Stimulated activated CD4-positive, alpha-beta T cell treated with anti-CD3 and anti-CD28 coated beads, Interleukin-4, amount 100 ng/mL, for 24 hours (primary cell): ENCODE results near the gene PSMB11.

ENCODE experiments used
- DNase-seq: peaks from one replicate; pipeline ENCODE4 v3.0.0-alpha.2; 2020

PSMB11 gene

DNA sequence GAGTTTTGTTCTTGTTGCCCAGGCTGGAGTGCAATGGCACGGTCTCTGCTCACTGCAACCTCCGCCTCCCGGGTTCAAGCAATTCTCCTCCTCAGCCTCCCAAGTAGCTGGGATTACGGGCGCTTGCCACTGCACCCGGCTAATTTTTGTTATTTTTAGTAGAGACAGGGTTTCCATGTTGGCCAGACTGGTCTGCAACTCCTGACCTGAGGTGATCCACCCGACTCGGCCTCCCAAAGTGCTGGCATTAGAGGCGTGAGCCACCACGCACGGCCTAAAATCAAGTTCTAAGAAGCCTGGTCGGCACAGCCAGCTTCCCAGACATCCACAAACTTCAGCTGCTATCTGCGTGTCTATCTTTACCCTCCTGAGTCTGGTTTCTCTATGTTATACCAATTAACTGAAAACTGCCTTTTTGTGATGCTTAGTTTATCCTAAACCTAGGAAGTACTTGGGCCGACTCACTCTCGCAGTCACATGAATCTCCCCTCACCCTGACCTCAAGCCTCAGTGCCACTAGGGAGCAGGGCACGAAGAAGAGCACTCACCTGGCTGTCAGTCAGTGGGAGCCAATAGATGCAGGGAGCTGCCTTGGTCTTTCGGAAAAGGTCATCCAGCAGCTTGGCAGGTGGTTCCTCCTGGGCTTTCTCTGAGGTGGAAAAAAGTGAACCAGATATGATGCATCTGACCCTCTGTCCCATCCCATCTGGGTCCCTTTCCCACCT, 18.7 kb downstream of the PSMB11 start:
- no peak for DNase-seq

GRCh38 chr14:23062002-23062401, 20.0 kb downstream of the PSMB11 start:
- no peak for DNase-seq

DNA sequence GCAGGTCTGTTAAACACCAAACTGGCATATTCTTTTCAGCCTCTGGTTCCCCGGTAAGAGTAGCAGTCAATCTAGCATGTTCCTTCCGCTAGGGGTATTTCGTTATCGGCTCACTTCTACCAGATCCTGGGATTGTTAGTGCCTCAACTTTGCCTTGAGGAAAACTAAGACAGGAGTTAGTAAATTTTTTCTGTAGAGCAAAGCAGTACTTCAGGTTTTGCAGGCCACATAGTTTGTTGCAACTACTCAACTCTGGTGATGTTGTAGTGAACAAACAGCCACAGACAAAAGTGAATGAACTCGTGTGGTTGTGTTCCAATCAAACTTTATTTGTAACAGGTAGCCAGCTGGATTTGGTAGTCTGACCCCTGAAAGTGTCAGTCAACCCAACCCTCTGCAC, 21.6 kb downstream of the PSMB11 start:
- DNase-seq, result no peak

DNA sequence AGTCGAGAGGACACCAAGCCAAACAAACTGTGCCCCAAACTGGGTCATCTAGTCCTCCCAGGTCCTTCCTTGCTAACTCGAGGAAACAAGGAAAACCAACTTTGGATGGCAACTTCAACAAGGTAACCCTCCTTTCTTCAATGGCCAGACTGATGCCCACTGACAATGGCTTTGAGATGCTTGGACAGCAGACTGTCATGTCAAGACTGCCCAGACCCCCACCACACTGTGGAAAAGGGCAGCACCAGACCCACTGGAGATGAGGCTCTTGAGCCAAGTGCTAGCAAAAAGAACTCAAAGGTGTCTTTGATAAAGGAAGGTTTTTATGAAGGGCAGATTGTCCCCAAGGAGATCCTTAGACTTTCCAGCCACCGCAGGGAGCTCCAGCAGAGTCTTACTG, 24.4 kb downstream of the PSMB11 start:
- DNase-seq, result no peak

GRCh38 chr14:23066855-23067744, 25.1 kb downstream of the PSMB11 start:
- DNase-seq, result no peak

DNA sequence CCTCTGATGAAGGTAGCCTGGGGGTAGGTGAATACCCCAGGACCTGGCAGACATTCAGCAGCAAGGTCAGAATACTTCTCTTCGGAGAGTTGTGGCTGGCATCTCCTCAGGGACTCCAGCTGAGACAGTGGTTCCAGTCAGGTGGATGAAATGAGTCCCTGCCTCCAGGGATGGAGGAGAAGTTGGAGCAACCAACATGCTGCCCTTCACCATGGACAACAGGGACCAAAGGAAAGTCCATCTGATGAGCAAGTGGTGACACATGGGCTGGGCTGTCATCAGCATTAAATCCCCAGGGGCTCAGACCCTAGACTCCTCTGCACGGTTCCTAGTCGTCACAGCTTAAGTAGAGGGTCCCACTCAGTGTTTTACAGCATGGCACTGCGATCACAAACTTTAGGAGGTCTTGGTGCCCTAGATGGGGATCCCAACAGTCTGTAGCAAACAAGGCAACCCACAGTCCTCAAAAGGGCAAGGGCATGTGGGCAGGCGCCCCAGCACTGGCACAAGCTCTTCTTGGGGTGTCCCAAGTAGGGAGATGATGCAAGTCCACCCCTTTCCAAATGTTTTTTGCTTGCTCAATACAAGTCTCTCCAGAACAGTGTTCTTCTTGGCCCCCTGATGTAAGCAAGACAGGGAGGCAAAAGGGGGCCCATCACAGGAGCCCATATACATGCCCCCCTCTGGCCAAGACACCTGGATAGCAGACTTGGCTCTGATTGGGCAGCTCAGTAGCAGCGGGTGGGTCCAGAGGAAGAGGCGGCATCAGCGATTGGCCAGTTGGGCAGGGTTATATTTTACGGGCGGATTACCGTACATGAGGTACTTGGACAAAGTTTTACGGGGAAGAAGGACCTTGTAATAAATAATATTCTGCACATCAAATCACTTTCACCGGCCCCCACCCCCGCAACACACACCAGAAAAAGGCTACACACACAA, 26.1 kb downstream of the PSMB11 start:
- DNase-seq, result no peak

DNA sequence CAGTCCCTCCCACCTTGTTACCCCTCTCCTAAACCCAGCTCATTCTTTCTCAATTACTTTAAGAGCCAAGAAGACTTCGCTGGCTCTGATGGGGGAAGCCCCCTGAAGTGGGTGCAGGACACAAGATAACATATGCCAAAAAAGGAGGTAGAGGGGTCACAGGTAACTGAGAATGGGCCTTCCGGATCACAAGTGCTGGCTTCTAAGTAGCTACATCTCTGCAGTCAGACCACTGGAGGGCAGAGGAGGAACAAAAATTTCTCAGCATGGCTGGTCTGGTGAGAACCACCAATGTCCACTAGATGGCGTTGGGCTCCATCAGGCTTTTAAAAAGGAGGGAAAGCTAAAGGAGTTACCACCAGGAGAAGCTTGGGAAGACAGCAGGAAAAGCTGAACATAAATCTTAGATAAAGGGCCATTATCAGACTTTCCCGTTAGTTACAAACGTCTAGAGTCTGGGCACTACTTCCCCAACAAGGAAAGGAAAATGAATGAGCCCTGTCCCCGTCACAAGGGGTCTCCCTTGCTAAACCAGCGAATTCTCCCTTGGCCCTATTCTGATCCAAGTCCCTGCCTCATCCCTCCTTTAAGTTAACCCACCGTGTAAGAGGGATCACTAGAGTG, 26.9 kb downstream of the PSMB11 start:
- DNase-seq, result peak; percentile 82

GRCh38 chr14:23069413-23069806, 27.4 kb downstream of the PSMB11 start:
- DNase-seq, result no peak

DNA sequence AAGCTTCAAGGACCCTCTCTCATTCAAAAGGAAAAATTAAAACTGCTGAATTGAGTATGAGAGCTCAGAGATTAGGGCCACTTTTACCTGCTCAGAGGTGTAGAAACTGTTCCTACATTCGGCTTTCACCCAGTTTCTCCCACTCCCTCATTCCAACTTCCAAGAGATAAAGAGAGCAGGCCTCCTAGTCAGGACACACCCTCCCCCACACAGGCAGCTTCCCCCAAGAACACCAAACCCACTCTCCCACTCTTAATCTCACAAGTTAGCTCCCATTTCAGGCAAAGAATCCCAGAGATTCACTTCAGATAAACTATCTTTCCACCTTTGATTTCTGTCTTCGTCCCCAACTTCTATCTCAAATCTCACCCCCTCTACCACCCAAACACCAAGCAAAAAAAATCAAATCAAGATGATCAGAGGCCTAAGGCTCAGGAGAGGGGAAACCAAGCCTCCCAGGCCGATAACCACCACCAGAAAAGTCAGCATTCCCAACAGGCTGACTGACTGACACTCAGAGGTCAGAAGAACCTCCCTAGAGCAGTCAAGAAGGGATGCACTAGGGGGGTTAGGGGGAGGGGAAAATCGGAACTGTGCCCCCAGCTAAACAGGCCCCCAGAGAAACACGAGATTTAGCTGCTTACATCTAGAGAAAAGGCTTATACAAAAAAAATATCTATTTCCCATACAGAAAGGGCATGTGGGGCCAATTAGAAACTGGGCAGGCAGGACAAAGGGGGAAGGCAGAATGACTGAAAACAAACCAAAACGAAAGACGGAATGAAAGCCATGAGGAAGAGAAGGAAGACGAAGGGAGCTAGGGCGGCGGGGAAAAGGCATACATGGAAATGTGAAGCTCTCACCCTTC, 28.5 kb downstream of the PSMB11 start:
- no peak for DNase-seq

DNA sequence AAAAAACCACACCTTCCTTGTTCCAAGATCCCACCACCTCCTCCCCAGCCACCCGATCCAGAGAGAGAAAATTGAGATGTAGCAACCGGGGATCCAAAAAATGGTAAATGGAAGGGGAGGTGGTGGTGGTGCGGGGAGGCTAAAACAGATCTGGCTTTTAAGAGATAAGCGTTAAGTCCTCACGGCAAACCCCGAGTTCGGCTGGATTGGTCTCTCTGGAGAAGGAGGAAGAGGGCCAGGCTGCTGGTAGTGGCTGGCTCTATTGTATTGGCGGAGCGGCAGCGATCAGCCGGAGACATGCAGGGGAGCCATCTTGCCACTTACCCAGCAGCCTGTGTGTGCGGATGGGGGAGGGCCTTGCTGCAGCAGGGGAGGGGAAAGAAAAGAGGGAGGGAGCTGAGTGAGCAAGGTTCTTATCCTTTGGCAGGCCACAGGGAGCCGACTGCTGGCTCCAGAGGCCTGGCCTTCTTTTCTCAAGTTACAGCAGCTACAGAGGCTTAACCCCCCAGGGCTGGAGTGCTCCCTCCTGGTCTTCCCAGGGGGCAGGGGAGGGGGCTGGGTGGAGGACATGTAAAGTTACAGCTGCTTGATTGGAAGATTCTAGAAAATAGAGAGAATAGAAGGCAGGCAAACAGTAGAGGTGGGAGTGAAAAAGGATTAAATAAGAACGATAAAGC, 29.4 kb downstream of the PSMB11 start:
- DNase-seq, result peak; percentile 82

- DNase-seq, result no peak
Observed at GRCh38 chr14:23071921-23072539, 30.0 kb downstream of the PSMB11 start.

DNA sequence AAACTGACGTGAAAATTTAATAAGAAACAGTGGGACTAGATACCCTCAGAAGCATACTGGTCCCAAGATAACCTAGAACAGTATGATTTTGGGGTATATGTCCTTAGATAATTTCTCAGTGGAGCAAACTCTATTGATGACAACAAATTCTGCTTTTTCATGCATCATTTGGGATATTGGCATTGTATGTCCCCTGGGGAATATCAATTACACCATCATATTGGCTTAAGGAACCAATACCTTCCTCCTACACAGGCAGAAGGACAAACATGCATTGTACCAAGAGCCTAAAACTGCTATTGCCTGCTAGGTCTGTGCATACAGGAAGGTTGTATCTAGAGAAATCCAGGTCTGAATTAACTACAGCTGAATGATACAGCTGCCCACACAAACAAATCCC, 32.9 kb downstream of the PSMB11 start:
- DNase-seq, result no peak

DNA sequence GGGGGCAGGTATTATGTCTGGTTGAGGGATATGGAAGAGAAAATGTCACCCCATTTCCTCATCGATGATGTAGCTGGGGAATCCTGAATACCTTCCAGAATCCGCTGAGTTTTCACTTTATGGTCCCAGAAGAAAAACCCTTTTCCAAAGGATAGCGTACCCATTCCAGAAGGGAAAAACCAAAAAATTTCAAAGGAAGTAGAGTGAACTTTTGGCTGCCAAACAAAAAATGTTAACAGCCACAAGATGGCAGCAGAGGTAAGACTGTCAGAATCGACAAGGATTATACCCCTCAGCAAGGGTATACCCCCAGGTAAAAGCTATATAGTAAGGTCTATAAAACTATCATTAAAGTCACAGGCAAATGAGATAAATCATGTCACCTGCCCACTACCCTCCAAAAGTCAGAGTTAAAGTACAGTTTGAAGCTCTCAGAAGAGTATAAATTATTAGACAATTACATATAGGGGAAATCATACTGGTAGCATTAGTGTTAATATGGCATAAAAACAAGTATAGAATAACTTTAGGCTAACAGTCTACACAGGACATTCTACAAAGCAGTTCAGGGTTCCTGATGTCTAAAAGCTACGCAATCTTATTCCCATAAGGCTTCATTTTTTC, 34.9 kb downstream of the PSMB11 start:
- peak; percentile 51 for DNase-seq

- DNase-seq, result no peak
Observed at GRCh38 chr14:23077962-23078361, 36.0 kb downstream of the PSMB11 start.

DNA sequence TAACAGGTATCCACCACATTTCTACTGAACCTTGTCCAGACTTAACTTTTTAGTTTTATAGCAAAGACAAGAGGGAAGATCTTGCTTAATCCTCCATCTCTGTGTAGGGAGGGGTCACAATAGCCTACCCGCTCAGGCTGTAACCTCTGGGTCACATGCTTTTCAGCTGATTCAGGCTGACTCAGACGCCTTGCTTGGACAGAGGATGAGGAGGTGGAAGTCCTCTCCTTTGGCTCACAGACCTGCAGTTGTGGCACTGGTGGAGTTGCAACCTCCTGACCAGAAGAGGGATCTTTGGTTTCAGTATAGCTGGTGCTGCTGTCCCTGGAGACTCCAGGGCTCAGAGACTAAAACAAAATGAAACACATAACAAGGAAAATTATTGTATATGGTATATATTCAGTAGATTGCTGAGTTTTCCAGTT, 36.7 kb downstream of the PSMB11 start:
- DNase-seq, result no peak

- no peak for DNase-seq
Observed at GRCh38 chr14:23079716-23080115, 37.7 kb downstream of the PSMB11 start.

- DNase-seq, result no peak
Observed at GRCh38 chr14:23080474-23080873, 38.5 kb downstream of the PSMB11 start.

DNA sequence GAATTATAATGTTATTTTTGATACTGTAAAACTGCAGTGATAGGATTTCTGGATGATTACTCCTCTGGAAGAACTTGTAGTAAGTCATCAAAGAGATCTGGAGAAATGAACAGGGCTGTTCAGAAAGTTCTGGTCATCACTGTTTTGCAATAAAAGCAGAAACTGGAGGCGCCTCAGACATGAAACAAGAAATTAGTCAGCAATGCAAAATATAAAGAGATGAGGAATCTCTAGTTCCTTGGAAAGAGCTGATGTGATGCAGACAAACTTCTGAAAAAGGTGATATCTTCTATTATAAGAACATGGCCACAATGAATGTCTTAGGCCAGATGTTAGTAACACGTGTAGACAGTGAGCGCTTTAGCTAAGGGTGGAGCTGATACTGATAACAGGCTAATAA, 43.4 kb downstream of the PSMB11 start:
- DNase-seq, result peak; percentile 23

- DNase-seq, result no peak
Observed at GRCh38 chr14:23086565-23086964, 44.6 kb downstream of the PSMB11 start.
